Tibial nerve (tissue), 4 donors: ENCODE results near the gene RELL1.

Experiments used
- CTCF ChIP-seq, 5 experiments: fragments of 200-600 bp in 3 of 5; fragments of 450-650 bp in 2 of 5; sonication (generic) in 3 of 5; IDR thresholded peaks; one replicate each; pipeline ENCODE4 v1.5.1; 2016 to 2019; ENCODE audit warnings: antibody characterized with exemption in 5 of 5, mild to moderate bottlenecking in 3 of 5, moderate library complexity in 2 of 5
- EP300 ChIP-seq, 2 donors: sonication (generic); formaldehyde crosslinking; IDR thresholded peaks; one replicate each; pipeline ENCODE4 v1.6.1; 2017; ENCODE audit warnings: antibody characterized with exemption in 2 of 2, mild to moderate bottlenecking in 1 of 2

- no peak for TF ChIP-seq EP300 (IDR thresholded peaks at IDR 0.05)
- no peak for TF ChIP-seq CTCF (IDR thresholded peaks at IDR 0.05)
These were observed 6.9 kb upstream of the RELL1 start for GRCh38 chr4:37693030-37693429.
